ENCODE measurements around the gene SNTB2.

DNA sequence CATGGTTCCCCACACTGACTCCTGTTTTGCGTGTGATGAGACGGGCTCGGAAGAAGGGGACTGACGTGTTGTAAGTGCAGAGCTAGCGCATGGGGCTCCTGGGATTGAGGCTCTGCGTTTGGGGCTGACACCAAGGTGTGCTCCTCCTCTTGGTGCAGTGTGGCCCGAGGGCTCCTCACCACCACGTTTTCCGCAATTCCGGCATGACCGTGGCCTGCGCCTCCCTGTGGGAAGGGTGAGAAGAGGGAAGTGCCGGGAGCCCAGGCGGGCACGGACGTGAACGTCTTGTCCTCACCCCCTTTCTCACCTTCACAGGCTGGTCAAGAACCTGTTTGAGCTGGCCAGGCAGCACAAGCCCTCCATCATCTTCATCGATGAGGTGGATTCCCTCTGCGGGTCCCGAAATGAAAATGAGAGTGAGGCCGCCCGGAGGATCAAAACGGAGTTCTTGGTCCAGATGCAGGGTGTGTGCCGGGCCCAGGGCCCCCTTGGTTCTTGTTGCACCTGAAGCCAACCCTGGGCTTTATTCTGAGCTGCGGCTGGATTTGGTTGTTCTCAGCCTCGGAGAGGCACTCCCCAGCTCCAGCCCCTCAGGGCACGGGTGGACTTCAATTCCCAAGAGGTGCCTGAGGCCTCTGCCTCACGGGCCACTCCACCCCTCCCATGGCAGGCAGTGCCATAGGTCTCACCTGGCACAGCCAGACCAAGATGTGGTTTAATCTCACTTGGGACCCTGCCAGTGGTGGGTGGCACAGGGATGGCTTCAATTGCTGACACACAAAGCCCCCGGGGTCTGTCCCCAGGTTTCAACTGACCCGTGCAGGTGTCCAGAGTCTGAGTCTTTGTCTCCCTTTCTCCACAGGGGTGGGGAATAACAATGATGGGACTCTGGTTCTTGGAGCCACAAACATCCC, 133.1 kb downstream of the SNTB2 start:
- TF ChIP-seq CTCF (IDR thresholded peaks at IDR 0.05): no peak
- TF ChIP-seq POLR2A (IDR thresholded peaks at IDR 0.05): no peak
